NCI-H1048 (cell line): ENCODE data around the gene MTOR.
A peak's percentile ranks its signal among the peaks of the same experiment; 100 is the strongest.
"Not testable (repeated sequence)": the region's sequence is repeated elsewhere in the genome, so short reads cannot be mapped to it uniquely, and the experiment has no call there.

ENCODE experiments used
- DNase-seq: peaks from one replicate; lab custom pipeline; 2025; lab: John Stamatoyannopoulos, UW

Gene MTOR

DNA sequence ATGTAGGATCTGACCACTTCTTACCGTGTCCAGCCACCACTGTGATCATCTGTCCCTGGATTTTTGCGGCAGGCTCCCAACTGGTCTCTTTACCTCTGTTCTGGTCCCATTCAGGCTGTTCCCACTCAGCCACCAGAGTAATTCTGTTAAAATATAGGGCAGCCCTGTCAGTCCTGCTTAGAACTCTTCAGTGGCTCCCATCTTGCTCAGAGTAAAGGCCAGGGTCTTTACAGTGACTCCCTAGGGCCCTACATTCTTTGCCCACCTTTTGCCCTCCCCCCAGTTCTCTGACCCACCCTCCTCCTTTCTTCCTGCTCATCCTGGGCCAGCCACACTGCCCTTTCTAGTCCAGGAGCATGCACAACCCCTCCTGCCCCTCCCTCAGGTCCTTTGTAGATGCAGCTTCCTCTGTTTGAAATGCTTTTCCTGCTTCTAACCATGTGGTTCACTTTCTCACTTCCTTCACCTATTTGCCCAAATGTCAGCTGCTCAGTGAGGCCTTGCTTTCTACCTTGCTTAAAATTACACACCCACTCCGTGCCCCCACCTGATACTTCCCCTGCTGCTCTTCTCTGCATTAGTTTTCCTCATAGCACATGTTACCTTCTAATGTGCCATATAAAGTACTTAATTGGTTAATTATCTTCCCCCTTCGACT lies 18.5 kb upstream of the MTOR start:
- no peak for DNase-seq

DNA sequence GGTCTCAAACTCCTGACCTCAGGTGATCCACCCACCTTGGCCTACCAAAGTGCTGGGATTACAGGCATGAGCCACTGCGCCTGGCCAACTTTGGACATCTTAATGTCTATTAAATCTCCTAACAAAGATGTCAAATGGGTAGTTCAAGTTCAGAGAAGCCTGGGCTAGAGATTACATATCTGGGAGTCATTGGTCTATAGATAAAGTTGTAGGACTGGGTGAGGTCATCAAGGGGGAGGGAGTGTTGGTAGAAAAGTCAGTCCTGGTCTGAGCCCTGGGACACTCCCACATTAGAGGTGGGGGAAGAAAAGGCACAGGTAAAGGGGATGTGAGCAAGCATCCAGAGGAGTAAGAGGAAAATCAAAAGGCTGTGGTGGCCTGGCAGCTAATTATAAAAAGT lies 17.3 kb upstream of the MTOR start:
- DNase-seq, result no peak

DNA sequence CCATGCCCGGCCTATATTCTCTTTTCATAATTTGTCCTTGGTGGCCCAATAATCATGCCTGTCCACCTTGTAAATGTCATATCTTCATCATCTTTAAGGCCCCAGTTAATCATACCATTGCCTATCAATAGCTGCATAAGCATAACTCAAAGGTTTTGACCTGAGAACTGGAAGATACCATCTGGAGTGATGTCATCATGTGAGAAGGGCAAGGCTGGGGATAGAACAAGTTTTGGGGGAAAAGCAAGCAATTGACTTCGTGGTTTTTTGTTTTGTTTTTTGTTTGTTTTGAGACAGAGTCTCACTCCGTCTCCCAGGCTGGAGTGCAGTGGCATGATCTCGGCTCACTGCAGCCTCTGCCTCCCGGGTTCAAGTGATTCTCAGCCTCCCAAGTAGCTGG lies 16.8 kb upstream of the MTOR start:
- DNase-seq, result no peak

DNA sequence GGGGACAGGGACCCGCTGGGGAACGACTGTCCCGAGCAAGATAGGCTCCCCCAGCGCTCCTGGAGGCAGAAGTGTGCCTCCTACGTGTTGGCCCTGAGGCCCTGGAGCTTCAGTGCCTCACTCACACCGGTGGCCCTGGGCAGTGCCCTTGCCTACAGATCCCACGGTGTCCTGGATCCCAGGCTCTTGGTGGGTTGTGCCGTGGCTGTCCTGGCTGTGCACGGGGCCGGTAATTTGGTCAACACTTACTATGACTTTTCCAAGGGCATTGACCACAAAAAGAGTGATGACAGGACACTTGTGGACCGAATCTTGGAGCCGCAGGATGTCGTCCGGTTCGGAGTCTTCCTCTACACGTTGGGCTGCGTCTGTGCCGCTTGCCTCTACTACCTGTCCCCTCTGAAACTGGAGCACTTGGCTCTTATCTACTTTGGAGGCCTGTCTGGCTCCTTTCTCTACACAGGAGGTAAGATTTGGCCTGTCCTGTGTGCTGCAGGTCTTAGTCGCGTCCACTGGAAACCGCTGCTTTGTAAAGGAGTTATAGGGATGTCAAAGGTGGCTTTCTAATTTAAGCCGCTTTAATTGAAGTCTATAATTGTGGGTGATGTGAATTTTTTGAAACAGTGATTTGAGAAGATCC lies 11.4 kb upstream of the MTOR start:
- DNase-seq, result no peak

DNA sequence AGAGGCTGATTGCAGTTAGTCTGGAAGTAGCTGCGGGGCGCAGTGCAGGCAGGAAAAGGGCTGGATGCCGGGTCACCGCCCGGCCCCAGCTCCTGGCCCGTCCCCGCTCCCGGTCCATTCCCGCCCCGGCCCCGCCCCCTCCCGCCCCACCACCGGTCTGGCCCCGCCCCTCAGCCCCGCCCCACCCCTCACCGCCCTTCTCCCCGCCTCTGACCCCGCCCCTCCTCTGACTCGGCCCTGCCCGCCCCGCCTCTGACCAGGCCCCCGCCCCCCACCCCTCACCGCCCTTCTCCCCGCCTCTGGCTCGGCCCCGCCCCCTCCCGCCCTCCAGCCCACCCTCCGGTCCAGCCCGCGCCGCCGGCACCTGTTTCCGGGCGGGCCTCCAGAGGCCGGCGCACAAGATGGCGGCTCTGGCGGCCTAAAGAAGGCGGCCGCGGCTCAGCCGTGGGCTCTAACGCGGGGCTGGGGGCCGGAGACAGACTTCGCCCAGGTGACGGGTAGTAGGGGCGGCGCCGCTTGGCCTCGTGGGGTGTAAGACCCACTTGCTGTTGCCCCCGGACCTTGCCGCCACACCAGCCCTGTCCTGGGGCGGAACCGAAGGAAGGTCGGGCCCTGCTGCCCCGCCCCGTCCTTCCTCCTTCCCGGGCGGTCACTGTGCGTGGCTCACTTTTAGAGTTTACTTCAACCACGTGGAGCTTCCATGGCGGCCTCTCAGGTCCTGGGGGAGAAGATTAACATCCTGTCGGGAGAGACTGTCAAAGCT lies 10.7 kb upstream of the MTOR start, which contains the start of gene UBIAD1:
UBIAD1 (plus strand) TSS at position 367 of the 763 bp plus-strand sequence; CDS start at position 701, 334 bp downstream.
- DNase-seq, result peak; percentile 47

DNA sequence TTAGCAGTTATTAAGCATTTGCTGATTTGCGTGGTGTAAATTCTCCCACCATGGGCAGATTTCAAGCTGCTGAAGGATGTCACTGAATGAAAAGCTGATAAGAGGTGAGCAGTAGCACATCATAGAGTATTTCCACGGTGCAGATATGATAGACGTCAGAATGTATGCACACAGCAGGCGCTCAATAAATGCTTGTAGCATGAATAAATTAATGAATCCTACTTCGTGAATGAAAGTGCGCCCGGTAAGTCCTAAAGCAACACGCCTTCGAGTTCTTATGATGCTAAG lies 10.1 kb upstream of the MTOR start:
- no peak for DNase-seq

DNA sequence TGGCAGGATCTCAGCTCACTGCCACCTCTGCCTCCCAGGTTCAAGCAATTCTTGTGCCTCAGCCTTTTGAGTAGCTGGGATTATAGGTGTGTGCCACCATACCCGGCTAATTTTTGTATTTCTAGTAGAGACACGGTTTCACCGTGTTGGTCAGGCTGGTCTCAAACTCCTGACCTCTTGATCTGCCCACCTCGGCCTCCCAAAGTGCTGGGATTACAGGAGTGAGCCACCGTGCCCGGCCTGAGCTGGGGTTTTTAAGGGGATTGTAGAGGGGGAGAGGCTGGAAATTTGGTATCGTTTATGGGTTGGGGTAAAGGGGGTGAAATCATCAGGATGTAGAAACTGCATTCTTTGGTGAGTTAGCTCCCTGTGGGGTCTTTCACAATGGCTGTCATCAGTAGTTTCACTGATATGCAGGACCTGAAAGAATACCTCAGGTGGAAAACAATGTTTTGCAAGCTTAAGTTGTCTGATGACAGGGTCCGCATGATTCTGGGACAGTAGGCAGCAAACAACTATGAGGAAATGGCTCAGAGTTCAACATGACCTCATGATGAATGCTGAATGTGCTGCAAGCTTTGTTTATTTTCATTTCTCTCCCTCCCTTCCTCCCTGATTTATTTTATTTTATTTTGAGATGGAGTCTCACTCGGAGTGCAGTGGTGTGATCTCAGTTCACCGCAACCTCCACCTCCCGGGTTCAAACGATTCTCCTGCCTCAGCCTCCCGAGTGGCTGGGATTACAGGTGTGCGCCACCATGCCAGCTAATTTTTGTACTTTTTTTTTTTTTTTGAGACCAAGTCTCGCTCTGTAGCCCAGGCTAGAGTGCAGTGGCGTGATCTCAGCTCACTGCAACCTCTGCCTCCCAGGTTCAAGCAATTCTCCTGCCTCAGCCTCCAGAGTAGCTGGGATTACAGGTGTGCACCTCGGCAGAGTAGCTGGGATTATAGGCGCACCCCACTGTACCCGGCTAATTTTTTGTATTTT lies 5.3 kb upstream of the MTOR start:
- DNase-seq, result not testable (repeated sequence)

DNA sequence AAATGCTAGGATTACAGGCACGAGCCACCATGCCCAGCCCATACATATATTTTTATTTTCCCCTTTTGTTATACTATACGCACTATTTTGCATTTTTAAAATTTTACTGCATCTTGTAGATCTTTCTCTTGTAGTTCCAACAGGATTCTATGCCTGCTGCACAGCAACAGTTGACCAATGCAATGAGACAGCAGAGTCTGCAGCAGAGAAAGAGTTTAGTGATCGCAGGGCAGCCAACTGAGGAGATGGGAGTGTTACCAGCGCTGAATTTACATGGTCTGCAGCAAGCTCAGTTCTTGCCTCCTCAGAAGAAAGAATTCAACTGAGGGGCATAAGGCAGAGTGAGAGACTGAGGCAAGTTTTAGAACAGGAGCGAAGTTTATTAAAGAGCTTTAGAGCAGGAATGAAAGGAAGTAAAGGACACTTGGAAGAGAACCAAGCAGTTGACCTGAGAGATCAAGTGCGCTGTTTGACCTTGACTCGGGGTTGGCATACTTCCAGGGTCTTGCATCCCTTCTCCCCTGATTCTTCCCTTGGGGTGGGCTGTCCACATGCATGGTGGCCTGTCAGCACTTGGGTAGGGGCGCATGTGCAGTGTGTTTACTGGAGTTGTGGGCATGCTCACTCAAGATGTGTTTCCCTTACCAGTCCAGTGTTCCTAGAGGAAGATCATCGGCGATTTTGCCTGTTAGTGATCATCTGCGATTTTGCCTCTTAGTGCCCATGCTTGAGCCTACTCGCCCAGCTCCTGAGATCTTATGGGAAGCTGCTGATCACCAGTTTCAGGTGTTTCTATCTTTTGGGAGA lies 4.1 kb upstream of the MTOR start:
- DNase-seq, result no peak

DNA sequence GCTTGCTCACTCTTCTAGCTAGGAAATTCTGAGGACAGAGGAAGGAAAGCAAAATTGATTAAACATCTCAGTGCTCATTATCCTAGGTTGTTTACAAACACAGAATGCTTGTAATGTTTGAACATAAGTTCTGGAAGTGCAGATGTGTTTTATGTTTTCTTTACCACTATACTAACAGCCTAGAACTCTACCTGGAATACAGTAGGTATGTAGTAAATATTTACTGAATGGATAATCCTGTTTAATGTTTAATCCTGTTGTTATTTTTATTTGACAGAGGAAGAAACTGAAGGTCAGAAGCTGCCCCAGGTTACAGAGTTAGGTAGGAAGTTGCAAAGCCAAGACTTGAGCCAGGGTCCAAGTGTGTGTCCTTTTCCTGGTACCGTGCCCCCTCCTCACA lies 6.1 kb downstream of the MTOR start:
- DNase-seq, result no peak

DNA sequence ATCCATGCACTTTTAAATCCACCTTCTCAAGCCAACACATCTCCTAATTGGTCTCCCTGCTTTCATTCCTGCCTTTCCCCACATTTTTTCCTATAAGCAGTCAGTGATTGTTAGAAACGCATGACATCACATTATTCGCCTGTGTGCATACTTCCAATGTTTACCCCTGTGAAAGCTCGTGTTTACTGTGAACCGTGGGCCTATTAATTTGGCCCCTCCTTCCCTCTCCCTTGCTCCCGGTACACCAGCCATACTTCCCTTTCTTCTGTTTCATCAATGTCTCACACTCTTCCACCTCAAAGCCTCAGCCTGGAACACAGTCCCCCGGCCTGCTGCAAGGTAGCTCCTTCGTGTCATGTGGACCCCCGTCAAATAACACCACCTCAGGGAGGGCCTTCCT lies 9.1 kb downstream of the MTOR start:
- no peak for DNase-seq

DNA sequence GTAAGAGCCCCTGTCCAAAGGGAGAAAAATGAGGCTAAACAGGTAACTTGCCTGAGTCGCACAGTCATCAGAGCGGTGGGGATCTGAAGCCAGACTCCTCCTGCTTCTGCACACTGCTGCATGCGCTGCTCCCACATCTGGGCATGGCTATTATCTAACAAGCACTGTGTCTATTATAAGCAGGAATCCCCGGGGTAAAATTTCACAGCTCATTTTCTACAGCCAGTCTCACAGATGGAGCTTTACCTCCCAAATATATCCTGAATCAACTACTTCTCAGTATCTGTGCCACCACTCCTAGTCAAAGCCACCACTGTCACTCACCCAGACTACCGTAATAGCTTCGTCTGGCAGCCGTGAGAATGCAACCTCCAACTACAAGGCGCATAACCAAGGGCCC lies 9.8 kb downstream of the MTOR start:
- DNase-seq, result no peak

DNA sequence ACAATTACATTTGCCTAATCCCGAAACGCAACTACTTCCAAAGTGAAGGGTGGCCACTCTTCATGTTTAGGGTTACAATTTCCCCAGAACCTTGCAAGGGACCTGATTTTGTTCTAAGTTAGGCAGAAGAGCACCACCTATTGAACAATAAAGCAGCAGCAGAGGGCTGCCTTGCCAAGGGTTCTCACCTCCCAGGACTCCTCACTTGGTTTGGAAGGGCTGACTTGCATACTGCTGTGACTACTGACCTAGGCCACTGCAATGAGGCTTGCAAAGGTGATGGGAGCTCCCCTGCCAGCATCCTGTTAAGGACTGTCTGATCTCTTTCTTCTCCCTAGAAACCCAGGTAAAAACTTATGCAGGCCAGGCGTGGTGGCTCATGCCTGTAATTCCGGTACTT lies 14.2 kb downstream of the MTOR start:
- no peak for DNase-seq

DNA sequence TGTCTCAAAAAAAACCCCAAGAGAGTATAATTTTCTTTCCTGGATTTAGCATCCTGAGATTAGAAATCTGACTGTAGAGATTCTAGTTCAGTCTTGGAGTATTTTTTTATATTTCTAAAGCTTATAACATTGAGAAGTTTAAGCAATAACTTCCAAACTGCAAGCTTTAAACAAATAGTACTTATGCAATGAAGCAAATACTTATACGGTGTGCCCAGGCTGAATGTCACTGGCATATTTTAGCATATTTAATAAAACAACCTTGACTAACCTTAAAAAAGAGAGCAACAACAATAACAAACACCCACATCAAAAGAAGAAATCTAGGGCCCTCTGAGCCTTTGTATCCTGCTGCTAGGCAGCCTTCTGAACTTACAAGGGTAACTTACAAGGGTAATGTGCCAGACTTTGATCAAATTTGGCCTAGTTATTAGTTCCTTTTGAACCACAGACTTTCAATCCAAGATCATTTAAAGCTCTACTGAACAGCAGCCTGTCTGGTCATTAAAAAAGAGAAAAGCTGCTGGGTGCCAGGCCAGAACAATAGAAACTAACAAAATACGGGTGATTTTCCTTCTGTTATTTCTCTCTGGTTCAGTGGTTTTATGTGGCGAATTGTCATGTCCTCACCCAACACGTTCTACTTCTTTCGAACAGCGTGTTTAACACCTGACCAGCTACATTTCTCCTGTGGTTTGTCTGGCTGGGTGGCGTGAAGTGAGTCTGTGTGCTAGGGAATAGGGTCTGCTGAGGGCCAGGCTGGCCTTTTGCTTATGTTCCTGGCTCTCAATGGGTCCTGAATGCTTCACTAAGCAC lies 16.2 kb downstream of the MTOR start:
- no peak for DNase-seq

DNA sequence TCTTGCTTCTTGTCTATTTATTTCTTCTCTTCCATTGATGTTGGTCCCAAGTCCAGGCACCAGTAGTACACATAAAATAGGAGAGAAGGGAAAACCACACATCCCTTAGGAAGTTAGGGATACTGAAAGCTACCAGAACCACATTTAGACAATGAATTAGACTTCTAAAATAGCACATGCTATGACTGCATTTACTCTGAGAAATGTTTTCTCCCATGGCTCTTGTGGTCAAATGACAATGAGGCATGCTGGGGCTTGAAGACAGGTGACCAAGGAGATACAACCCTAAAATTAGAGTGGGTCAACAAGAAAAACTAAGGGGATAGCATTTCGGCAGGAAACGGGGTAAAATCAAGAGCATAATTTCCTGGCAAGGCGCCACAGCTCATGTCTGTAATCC lies 17.1 kb downstream of the MTOR start:
- DNase-seq, result no peak

DNA sequence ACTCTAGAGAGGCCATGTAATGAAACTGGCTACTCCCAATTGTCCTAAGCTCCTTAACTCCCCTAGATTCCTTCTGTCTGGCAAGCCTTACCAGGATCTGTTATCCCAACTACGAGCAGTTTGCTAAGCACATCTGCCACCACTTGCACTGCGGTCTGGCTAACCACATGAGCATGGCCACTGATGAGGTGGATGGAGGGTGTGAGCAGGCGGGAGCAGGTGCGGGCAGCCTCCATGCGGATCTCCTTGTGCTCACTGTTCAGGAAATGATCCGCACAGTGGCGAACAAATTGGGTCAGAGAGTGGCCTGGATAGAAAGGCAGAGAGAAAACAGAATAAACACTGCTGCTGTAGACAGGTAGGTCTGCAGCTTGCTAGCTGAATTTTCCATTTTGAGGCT lies 24.0 kb downstream of the MTOR start:
- no peak for DNase-seq

DNA sequence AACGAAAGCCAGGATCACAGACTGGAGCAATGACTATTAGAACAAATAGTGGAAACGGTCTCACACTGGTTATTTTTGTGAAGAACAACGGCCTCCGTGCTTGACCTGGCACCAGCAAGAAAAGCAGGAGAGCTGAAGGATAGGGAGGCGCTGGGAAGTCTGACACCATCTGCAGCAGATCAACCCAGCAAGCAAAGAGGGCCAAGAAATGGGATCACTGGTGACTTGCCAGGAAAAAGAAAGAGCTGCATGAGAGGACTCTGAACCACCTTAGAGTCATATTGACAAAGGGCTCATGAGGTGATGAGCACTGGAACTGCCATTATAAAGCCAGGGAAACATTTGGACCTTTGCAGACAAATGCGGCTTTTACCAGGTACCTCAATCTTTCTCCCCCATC lies 25.0 kb downstream of the MTOR start:
- DNase-seq, result no peak

DNA sequence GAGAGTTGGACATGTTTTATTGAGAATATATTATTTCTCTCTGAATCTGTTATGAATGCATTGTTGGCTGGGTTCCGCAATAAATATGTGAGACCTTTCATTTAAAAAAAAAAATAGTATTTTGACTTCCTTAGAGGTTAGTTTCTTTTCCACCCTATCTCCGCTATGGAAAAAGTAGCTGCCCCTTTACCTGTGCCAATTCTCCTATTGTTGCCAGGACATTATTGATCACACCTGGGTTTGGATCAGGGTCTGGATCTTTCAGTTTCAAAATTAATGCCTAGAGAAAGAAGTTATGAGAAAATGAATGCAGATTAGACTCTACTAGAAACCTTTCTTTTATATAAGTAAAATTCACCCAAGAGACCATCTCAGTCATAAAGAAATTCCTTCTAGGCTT lies 29.1 kb downstream of the MTOR start:
- DNase-seq, result no peak

DNA sequence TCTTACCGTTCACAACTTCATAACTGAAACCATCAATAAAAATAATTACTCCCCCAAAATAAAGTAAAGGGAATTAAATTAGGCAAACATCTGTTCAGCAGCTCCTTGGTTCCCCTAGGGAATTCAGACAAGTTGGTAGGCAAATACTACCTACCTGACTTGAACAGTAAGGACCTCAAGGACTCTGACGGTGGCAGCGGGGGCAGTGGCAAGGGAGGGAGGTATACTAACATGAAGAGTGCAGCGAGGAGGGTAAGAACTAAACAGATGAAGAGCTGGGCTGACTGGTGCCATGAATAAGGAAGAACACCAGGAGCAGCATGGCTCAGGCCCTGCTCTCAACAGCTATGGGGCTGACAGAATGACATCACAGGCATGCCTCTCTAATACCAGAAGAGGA lies 33.1 kb downstream of the MTOR start:
- no peak for DNase-seq

DNA sequence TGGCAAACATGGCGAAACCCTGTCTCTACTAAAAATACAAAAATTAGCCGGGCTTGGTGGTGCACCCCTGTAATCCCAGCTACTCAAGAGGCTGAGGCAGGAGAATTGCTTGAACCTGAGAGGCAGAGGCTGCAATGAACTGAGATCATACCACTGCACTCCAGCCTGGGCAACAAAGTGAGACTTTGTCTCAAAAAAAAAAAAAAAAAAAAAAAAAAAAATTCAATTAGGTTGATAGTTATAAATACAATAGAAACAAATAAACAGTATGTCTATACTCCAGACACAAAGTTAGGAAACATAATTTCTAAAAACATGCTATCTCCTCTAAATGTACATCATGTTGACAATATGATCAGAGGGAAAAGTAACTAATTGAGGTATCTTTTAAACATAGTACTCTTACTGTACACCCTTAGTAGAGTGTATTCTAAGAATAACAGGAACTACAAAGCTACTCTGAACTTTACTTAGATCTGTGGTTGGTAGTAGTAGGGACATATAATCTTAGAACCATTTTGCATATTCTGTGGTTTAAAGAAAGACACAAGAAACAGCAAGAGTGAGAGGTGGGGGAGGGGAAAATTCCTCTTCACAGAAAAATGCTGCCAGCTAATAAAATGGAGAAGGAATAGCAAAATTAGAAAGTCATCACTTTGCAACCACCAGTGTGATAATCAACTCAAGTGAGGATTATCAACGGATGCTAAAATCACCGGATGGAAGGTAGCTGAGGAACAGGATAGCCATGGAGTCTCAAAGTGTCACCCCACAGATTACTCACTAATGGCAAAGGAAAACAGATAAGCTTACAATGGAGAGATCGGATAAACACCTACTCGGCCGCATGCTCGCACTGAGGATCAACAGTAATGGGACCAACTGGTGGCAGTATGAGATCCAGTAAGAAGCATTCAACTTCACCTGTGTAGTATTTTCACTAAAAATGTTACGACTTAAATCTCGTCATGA lies 35.0 kb downstream of the MTOR start:
- DNase-seq, result no peak
